Measurements from ENCODE around the gene IL3RA. TPM values are rescaled to one million over a fixed set of nuclear protein-coding genes. Genes with fewer than 3 reads are reported as not detected.
"Not testable (repeated sequence)": the region's sequence is repeated elsewhere in the genome, so short reads cannot be mapped to it uniquely, and the experiment has no call there.

IL3RA gene
- total RNA-seq, 4 donors from 2014 or later, result 5.2 to 38.3 (median 20.6) TPM

GRCh38 chrX:1423215-1423614, 86.6 kb downstream of the IL3RA start:
- DNase-seq (ENCODE audit: low spot score) (no peak), ATAC-seq (ENCODE audit: low FRiP score) (no peak)
- no peak for TF ChIP-seq CTCF (IDR thresholded peaks at IDR 0.05)

GRCh38 chrX:1424147-1424851, 87.7 kb downstream of the IL3RA start:
- ATAC-seq (ENCODE audit: low FRiP score) (no peak), DNase-seq (ENCODE audit: low spot score) (no peak)
- TF ChIP-seq CTCF (IDR thresholded peaks at IDR 0.05), result no peak

GRCh38 chrX:1425381-1425780, 88.8 kb downstream of the IL3RA start:
- DNase-seq (ENCODE audit: low spot score) (no peak), ATAC-seq (ENCODE audit: low FRiP score) (no peak)
- TF ChIP-seq CTCF (IDR thresholded peaks at IDR 0.05), result no peak

DNA sequence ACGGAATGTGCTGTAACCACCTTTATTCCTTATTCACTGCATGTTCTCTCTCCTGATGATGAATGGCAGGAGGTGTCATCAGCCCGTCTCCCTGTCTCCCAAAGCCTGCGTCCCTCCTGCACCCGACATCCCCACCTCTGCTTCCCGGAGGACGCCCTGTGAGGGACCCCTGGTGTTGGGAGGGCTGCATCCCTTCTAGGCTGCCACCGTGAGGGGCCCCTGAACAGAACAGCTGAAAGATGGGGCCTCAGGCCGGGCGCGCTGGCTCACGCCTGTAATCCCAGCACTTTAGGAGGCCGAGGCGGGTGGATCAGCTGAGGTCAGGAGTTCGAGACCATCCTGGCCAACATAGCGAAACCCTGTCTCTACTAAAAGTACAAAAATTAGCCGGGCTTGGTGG, 89.7 kb downstream of the IL3RA start:
- not testable (repeated sequence) for ATAC-seq (ENCODE audit: low FRiP score); DNase-seq (ENCODE audit: low spot score)

- DNase-seq (ENCODE audit: low spot score), result no peak
- no peak for ATAC-seq (ENCODE audit: low FRiP score)
- TF ChIP-seq CTCF (IDR thresholded peaks at IDR 0.05), result no peak
Observed at GRCh38 chrX:1427756-1428155, 91.2 kb downstream of the IL3RA start.

GRCh38 chrX:1430451-1430850, 93.9 kb downstream of the IL3RA start:
- no peak for ATAC-seq (ENCODE audit: low FRiP score)
- no peak for TF ChIP-seq CTCF (IDR thresholded peaks at IDR 0.05)
- no peak for DNase-seq (ENCODE audit: low spot score)

Small RNA genes lying within 50 kb of the gene (small RNA-seq; reads per million reads assigned to genes)
- gene MIR3690 (not detected), gene RNA5SP498 (not detected)

Other genes starting within 250 kb of the IL3RA start
- 1 to 10 TPM in 1 of 4 donors, under 1 TPM in 3; 0.47 to 1.0 (median 0.61) TPM for gene CRLF2, start 124.1 kb upstream of the IL3RA start, total RNA-seq
- gene CSF2RA, start 68.0 kb upstream of the IL3RA start, total RNA-seq, result 10 to 100 TPM; 10.3 to 82.9 (median 29.1) TPM
- 100 to 1,000 TPM; 342 to 468 (median 415) TPM for gene SLC25A6, start 55.3 kb downstream of the IL3RA start, total RNA-seq
- gene ASMTL, start 116.1 kb downstream of the IL3RA start, total RNA-seq, result 10 to 100 TPM; 17.9 to 27.3 (median 21.8) TPM
- 1 to 10 TPM; 1.7 to 5.5 (median 2.9) TPM for gene P2RY8, start 200.4 kb downstream of the IL3RA start, total RNA-seq